Measurements from ENCODE around the gene ZNF318.
"Not testable (repeated sequence)": the region's sequence is repeated elsewhere in the genome, so short reads cannot be mapped to it uniquely, and the experiment has no call there.

Gene ZNF318

GRCh38 chr6:43369174-43370002, at the start of gene ZNF318:
Gene ZNF318, minus strand, starts transcription at chr6:43369647. Its CDS starts 282 bp downstream, at chr6:43369365.
- peak; percentile 81 for DNase-seq

GRCh38 chr6:43416935-43417334, 47.5 kb upstream of the ZNF318 start:
- no peak for DNase-seq

GRCh38 chr6:43415275-43415674, 45.8 kb upstream of the ZNF318 start:
- DNase-seq = not testable (repeated sequence)

GRCh38 chr6:43413002-43413401, 43.6 kb upstream of the ZNF318 start:
- DNase-seq = no peak

- no peak for DNase-seq
These were observed 43.1 kb upstream of the ZNF318 start for GRCh38 chr6:43412541-43412940.

- not testable (repeated sequence) for DNase-seq
These were observed 41.3 kb upstream of the ZNF318 start for GRCh38 chr6:43410776-43411175.

- no peak for DNase-seq
These were observed 38.8 kb upstream of the ZNF318 start for GRCh38 chr6:43408259-43408658.

- DNase-seq = no peak
These were observed 37.8 kb upstream of the ZNF318 start for GRCh38 chr6:43407296-43407695.

GRCh38 chr6:43405354-43405753, 35.9 kb upstream of the ZNF318 start:
- no peak for DNase-seq

GRCh38 chr6:43402820-43403219, 33.4 kb upstream of the ZNF318 start:
- no peak for DNase-seq

GRCh38 chr6:43401730-43402129, 32.3 kb upstream of the ZNF318 start:
- DNase-seq = no peak

GRCh38 chr6:43399932-43400487, 30.6 kb upstream of the ZNF318 start:
- no peak for DNase-seq

- no peak for DNase-seq
These were observed 27.1 kb upstream of the ZNF318 start for GRCh38 chr6:43396408-43397149.

- no peak for DNase-seq
These were observed 26.3 kb upstream of the ZNF318 start for GRCh38 chr6:43395776-43396175.

GRCh38 chr6:43394982-43395381, 25.5 kb upstream of the ZNF318 start:
- DNase-seq = no peak

- no peak for DNase-seq
These were observed 24.2 kb upstream of the ZNF318 start for GRCh38 chr6:43393602-43394001.

GRCh38 chr6:43393133-43393532, 23.7 kb upstream of the ZNF318 start:
- DNase-seq = not testable (repeated sequence)

- DNase-seq = no peak
These were observed 22.1 kb upstream of the ZNF318 start for GRCh38 chr6:43391440-43392031.

- not testable (repeated sequence) for DNase-seq
These were observed 21.4 kb upstream of the ZNF318 start for GRCh38 chr6:43390753-43391439.

GRCh38 chr6:43389730-43390295, 20.4 kb upstream of the ZNF318 start:
- no peak for DNase-seq

GRCh38 chr6:43386492-43386891, 17.0 kb upstream of the ZNF318 start:
- peak; percentile 47 for DNase-seq

- no peak for DNase-seq
These were observed 13.7 kb upstream of the ZNF318 start for GRCh38 chr6:43383021-43383667.
